NCI-H446 treated with DMSO at 0.1 percent for 48 hours (cell line): Measurements from ENCODE around the gene MAP2K6.

Experiments
- DNase-seq: peaks from one replicate; lab custom pipeline; 2025; lab: John Stamatoyannopoulos, UW

MAP2K6 gene

DNA sequence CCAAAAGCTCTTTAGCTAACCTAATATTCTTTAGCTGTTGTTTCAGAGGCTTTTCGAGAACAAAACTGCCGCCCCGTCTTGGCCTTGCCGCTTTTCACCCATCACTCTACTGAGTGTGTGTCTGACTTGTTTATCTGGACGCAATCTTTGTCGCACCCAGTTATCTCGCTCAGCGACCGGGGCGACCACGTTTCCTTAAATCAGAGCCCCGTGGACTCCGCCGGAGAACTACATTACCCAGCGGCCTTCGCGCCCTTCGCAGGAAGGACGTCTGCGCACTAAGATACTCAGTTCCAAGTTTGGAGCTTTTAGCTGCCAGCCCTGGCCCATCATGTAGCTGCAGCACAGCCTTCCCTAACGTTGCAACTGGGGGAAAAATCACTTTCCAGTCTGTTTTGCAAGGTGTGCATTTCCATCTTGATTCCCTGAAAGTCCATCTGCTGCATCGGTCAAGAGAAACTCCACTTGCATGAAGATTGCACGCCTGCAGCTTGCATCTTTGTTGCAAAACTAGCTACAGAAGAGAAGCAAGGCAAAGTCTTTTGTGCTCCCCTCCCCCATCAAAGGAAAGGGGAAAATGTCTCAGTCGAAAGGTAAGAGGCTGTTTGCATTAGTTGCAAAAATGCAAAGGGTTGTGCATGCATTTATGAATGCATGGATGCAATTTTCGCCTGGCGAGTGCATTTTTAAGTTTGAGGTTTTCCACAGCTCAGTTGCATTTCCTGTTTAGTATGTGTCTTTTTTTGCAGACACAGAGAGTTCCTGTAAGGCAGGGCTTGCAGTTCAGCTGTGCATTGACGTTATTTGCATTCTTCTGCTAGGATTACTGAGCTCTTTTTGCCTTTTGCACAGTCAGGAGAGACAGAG lies at the start of gene MAP2K6:
MAP2K6 (plus strand) TSS at position 290 of the 867 bp plus-strand sequence; CDS start at position 578, 288 bp downstream.
- DNase-seq: peak; percentile 59

DNA sequence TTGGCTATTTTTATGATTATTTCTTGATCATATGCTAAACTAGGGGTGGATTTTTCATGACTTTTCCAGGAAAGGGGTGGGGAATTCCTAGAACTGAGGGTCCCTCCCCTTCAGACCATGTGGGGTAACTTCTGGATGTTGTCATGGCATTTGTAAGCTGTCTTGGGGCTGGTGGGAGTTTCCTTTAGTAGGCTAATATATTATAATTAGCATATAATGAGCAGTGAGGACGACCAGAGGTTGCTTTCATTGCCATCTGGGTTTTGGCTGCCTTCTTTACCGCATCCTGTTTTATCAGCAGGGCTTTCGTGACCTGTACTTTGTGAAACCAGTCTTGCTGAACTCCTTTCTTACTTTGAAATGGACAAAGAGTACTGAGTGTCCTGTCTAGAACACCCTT lies 47.2 kb upstream of the MAP2K6 start:
- DNase-seq: no peak

DNA sequence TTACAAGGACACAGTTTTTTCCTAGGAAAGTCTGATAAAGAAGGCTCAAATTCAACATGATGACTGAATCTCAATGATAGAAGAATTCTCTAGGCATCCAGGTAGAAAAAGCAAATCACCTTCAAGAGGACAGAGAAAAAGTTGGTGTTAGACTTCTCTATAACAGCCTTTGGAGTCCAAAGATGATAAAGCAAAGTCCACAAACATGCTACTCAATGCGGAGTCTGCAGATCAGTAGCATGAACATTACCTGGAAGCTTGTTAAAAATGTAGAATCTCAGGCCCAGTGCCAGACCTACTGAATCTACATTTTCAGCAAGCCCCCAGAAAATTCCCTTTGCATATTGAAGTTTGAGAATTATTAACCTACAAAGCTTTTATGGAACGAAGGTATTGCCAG lies 41.4 kb upstream of the MAP2K6 start:
- no peak for DNase-seq

DNA sequence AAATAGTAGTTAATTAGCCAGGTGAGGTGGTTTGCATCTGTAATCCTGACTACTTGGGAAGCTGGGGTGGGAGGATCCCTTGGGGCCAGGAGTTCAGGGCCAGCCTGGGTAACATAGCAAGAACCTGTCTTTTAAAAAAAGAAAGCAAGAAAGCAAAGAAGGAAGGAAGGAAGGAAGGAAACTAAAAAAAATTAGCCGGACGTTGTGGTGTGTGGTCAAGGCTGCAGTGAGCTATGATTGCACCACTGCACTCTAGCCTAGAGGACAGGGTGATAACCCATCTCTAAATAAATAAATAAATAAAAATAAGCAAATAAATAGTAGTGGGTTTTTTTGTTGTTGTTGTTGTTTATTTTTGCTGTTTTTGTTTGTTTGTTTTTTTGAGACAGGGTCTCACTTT lies 39.3 kb upstream of the MAP2K6 start:
- DNase-seq: no peak

DNA sequence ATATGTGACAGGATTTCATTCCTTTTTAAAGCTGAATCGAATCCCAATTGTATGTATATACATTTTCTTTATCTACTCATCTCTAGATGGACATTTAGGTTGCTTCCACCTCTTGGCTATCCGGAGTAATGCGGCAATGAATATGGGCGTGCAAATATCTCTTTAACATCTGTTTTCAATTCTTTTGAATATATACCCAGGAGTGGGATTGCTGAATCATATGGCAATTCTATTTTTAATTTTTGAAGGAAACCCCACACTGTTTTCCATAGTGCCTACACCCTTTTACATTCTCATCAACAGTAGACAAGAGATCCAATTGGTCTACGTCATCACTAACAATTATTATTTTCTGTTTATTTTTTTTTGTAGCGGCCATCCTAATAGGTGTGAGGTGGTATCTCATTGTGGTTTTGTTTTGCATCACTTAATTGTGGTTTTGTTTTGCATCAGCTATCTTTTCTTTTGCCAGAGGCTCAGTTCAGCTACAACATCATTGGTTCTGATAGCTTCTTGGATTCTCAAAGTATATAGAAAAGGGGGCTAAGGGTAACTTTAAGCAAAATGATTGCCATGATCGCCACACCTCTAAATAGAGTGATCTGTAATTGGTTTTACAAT lies 25.6 kb upstream of the MAP2K6 start:
- DNase-seq: no peak

DNA sequence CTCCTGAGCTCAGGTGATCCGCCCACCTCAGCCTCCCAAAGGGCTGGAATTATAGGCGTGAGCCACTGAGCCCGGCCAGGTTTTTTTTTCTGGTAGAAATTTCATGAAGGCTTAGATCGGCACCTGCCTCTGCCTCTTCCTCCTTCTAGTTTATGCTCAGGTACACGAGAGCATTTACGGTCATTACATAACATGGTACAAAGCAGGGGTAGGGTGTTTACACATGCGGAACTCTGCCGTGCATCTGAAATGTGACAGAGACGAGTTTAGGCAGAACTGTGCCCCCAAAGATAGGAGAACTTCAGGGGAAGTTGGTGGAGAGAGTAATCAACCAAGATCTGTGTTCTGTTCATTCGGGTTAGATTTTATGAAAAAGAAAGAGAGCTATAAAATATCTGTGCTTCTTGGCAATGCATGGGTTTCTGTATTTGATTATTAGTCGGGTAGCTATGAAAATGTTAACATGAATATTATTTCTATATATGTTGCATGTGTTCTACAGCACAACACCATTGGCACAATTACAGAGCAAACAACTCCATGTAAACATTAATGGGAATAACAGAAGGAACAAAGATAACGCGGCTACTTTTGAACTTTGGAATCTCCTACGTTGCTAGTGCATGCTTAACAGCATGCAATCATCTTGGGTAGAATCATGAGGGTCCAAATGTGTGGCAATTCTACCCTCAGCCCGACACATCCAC lies 23.5 kb upstream of the MAP2K6 start:
- DNase-seq: no peak

DNA sequence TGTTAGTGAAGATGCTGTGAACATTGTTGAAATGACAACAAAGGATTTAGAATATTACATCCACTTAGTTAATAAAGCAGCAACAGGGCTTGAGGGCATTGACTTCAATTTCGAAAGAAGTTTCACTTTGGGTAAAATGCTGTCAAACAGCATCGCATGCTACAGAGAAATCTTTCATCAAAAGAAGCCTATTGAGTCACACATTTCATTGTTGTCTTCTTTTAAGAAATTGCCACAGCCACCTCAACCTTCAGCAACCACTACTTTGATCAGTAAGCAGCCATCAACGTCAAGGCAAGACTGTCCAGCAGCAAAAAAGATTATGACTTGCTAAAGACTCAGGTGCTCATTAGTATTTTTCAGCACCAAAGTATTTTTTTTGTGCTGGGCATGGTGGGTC lies 13.2 kb upstream of the MAP2K6 start:
- DNase-seq: no peak

DNA sequence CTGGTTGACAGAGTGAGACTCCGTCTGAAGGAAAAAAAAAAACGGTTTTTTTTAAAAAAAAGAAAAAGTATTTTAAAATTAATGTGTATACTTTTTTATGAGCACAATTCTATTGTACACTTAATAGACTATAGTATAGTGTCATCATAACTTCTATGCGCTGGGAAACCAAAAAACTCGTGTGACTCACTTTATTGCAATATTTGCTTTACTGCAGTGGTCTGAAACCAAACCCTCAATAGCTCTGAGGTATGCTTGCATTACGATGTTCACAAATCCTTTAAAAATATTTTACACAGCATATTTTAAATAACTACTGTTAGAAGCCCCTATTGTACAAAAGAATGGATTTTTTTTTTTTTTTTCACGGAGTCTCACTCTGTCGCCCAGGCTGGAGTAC lies 12.4 kb upstream of the MAP2K6 start:
- no peak for DNase-seq

DNA sequence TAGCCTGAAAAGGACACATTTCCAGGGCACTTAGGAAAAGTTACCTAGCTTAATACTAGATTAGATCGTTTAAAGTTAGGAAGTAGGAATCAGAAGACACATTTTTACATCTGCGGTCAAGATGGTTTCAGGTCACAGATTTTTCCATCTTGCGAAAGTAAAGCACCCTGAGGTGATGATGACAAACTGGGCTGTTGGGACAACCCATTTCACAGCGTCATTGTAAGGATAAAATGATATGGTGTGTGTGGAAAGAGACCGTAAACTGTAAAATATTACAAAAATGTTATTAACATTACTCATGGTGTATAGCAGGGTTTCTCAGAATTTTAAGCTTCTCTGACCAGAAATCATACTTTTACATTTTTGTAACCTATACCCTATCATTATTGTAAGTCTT lies 10.1 kb upstream of the MAP2K6 start:
- no peak for DNase-seq

DNA sequence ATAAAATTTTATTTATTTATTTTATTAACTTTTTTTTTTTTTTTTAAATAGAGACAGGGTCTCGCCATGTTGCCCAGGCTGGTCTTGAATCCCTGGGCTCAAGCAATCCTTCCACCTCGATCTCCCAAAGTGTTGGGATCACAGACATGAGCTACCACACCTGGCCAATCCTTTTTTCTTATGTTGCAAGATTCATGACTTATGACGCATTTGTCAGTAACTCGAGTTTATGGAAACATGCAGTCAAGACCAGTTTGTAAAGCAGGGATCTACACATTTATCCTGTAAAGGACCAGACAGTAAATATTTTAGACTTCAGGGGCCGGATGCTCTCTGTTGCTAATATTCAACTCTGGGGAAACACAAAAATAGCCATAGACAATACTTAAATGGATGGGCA lies 9.4 kb upstream of the MAP2K6 start:
- no peak for DNase-seq

DNA sequence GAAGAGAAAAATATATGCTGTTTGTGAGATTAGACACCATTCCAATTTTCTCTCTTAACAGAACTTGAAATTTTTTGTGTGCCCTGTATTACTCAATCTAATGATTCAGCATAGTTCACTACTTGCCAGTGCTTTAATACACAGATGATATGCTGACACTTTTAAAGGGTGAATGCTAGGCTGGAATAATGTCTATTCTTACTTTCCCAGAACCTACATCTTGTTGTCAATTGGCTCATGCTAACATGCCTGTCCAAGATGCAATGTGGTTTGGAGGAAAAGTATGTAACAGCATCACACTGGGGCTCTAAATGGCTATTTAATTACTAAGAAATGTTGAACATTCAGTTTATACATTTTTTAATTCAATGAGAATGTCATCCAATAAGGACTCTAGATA lies 7.6 kb upstream of the MAP2K6 start:
- no peak for DNase-seq

DNA sequence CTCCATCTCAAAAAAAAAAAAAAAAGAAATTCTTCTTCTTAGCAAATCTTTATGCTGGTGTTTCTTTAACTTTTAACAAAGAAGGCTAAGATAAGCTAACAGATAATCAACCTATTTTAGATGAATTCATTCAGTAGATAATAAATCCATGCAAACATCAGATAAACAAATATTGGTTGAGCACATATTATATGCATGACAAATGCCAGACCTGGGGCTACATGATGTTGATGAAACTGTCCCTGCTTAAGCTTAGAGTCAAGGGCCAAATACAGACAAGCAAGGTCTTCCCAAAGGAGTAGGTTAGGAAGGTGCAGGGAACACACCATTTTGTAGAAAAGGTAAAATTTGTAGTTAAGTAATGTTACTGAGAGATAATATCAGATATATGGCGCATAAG lies 6.7 kb upstream of the MAP2K6 start:
- DNase-seq: no peak

DNA sequence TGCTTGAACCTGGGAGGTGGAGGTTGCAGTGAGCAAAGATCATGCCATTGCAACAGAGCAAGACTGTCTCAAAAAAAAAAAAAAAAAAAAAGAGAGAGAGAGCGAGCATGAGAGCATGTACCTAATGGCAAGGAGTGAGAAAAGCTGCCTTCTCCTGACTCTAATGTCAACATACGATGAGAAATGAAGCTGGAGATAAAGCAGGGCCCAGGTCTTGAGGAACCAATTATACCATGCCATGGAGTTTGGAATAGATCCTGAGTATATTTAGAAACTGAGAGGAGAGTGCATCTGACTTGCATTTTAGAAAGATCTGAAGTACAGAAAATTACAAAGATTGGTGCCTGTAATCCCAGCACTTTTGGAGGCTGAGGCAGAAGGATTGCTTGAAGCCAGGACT lies 3.8 kb upstream of the MAP2K6 start:
- no peak for DNase-seq

DNA sequence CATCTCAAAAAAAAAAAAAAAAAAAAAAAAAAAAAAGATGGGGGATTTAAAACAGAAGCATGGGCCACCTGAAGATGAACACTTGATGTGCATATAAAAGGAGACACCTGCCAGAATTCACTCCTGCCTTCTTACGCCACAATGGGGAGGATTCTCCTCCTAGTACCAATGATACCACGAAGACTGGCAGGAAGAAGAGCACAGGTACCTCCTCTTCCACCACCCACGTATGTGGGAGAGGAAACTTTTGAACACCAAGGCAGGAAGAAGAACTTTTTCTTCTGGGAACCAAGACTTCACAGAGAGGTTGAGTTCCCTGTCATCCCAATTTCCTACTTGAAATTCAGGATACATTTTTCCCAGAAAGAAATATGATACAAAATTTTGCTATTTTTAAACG lies 2.7 kb upstream of the MAP2K6 start:
- no peak for DNase-seq

DNA sequence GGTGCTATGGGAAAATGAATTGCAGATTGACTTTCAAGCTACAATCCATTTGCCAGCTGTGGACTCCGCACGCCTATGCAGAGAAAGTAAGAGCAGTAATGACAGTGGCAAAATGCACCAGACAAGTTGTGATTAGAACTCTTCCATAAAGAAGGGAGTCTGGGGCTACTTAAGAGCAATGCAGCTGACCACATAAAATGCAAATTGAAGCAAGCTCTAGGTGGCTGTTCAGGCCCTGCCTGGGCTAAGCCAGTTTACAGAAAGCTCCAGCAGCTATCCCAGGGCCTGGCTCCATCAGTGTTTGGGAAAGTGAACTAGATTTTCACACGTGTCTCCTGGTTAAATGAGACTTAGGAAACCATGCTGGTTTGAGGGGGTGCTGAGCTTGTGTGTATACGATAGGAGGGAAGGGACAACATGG lies 2.2 kb upstream of the MAP2K6 start:
- DNase-seq: no peak

DNA sequence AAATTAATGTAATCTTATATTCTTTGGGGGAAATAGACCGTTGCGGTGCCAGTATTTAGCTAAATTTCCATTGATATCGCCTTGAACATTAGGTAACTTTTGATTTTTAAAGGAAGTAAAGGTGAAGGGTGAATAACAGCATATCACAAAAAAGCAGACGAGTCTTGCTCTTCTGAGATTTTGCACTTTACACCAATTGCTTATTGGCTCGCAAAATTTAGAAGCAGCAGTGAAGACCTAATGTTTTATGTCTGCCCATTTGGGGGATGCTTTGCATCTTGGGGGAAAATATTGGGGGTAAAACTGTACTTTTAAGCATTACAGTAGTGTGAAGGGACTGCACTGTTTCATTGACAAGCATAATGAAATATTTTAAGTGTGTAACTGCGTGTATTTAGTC lies 934 bp downstream of the MAP2K6 start:
- DNase-seq: no peak

DNA sequence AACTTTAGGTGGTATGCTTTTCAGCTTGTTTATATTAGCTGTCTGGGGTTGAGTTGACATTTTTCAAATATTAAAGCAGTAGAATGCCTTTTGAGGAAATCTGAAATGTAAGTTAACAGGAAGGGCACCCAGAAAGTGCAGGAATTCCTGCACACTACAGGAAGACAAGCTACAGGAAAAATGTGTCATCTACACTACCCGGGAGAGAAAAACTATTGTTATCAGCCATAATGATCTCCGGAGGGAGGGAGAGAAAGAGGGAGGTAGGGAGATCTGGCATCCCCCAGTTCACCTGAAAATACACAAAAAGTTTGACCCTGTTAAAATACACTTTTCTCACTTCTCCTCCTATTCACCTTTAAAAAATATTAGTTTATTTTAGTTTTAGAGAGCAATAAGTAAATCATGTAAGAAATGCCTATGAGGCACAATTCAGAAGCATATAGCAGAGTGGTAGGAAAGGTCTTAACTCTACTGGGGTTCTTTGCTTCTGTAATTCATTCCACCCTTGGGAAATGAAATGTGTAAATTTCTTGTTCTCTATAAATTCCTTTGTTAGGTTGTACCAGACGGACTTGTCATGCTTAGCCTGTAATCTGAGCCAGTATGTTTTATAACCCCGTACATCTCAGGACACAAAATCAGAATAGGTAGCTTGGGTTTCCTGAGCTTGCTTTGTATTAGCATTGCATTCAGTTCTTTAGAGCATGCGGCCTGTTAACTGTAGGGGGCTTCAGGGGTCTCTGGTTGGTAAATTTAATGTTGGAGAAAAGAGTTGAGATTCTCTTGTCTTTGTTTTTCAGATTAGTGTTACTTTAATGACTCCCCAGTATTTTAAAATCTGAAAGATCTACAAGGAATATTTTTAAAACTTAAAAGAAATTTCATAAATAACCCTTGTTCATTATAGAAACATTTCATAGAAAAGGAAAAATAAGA lies 3.3 kb downstream of the MAP2K6 start:
- no peak for DNase-seq

DNA sequence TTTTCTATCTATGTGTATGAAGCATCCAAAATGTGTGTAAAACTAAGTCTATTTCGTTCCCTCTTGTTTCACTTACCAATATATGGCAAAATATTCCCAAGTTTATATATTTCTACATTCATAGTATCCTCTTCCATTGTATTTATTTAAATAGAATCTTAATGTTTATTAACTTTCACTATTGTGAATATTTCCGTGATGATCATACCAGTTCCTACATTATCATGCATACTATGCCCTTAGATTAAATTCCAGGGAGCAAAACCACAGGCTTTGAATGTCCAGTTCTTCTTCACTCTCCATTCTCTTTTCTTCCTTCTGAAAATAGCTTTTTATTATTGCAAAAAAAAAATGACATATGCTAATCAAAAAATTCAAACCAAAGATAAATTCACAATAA lies 4.0 kb downstream of the MAP2K6 start:
- DNase-seq: no peak

DNA sequence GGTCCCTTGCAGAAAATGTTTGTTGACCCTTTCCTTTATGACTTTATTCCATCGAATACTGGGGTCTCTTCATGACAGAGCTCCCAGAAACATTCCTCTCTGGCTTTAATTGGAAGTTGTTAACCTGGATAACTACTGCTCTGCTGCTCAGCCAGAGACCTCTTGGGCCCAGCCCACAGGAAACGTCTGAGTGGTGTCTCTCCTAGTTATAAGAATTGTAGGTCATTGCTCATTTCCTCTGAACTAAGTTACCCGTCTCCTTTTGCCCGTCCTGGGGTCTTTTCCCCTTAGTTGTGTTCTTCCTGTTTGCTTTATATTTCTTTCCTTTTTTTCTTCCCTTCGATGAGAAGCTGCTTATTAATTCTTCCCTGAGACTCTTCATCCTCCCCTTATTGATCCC lies 9.0 kb downstream of the MAP2K6 start:
- DNase-seq: no peak

DNA sequence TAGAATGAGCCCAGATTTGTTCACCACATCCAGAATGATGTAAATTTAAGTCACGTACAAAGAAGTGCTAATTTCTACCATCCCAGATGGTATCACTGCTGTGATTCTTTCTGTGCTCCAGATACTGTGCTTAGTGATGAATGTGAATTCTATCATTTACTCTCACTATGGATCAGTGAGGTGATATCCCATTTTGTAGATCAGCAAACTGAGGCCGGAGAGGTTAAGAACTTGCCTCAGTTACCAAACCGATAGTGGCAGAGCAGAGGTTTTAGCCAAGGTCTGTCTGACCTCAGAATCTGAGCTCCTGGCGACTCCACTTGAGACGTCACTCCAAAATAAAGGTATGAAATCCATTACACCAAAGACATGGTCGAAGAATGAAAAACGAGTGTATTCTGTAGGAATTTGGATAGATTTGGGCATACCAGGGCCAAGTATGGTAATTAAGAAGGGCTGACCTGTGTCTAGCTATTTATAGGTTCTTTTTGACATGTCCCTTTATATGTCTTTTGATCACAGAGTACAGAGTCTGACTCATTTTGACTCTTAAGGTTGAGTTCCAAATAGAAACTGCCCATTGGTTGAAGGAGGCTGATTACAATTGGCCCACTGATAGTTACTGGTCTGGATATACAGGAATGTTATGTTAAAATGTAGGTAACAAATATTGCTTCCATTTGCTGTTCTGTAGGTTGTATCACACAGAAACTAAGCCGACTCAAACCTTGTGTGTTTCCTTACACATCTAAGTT lies 10.0 kb downstream of the MAP2K6 start:
- DNase-seq: no peak

DNA sequence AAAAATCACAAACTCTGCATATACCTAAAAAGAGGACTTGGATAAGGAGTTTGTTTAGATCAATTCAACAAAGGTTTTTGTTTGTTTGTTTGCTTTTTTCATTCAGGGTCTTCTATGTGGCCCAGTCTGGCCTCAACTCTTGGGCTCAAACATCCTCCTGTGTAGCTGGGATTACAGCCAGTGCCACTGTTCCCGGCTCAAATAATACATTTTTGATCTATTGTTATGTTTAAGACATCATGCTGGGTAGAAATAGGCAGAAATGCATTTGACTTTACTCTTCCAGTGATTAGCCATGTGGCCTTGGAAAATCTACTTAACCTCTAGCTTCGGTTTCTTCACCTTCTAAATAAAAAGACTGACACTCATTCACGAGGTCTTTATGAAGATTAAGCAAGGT lies 11.5 kb downstream of the MAP2K6 start:
- DNase-seq: no peak
